Embryonic facial prominence (tissue), 1 donor: ENCODE measurements around the gene SYNPO.

Experiments
- DNase-seq: peaks from one replicate; pipeline ENCODE4 v3.0.0-alpha.2; 2016; ENCODE audit errors: extremely low spot score

SYNPO gene

GRCh38 chr5:150690760-150691159 lies 50.3 kb downstream of the SYNPO start:
- no peak for DNase-seq

- DNase-seq = no peak
These were observed 51.8 kb downstream of the SYNPO start for GRCh38 chr5:150692276-150692675.

GRCh38 chr5:150694612-150695011 lies 54.2 kb downstream of the SYNPO start:
- no peak for DNase-seq

GRCh38 chr5:150700246-150700593 lies 59.8 kb downstream of the SYNPO start:
- no peak for DNase-seq

GRCh38 chr5:150700594-150701377 lies 60.3 kb downstream of the SYNPO start, which contains the start of gene RBM22:
TSS of gene RBM22 (minus strand) at chr5:150701062. CDS start at chr5:150700985, 77 bp downstream.
- DNase-seq = peak; percentile 93

GRCh38 chr5:150703762-150704161 lies 63.3 kb downstream of the SYNPO start:
- DNase-seq = no peak

GRCh38 chr5:150706776-150707390 lies 66.4 kb downstream of the SYNPO start:
- DNase-seq = no peak
